Measurements from ENCODE around the gene SIX1. TPM values are rescaled to one million over a fixed set of nuclear protein-coding genes. Genes with fewer than 3 reads are reported as not detected.

The SIX1 gene
- total RNA-seq, 1 experiment from 2014 or later: 2.5 TPM

DNA sequence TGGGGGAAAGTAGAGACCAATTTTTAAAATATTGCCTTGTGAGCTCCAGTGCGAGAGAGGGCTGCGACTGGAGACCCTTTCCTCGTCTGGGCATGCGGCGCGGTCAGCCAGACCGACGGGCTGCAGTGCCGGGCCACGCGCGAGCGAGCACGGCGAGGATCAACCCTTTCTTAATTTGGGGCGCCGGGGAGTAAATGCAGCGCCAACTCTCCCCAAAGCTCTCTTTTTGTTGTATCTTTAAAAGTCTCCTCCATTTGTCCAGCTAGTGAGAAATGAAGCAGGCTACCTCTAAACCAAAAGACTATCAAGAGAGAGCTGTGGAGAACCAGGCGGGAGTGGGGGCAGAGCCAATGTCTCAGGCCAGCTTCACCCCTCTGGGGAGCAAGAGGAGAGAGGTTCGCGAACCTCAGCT, 1.4 kb downstream of the SIX1 start:
- no peaks in the 10 kb centered on the region for H3K36me3 ChIP-seq (ENCODE audit: control insufficient read depth in 1 of 2, insufficient read depth in 2 of 2, low read length in 2 of 2)
- no peak overlapping the region for H2AFZ ChIP-seq (ENCODE audit: low read depth, low read length, poor library complexity, severe bottlenecking)
- ATAC-seq: no peak
- H3K27ac ChIP-seq (ENCODE audit: low read depth, low read length): no peak overlapping the region; the same call in 1 of the 2 replicates
- no peak for TF ChIP-seq YY1 (IDR thresholded peaks at IDR 0.05; ENCODE audit: extremely low read depth, insufficient replicate concordance, low read depth, low read length)
- TF ChIP-seq, protein P1, sequence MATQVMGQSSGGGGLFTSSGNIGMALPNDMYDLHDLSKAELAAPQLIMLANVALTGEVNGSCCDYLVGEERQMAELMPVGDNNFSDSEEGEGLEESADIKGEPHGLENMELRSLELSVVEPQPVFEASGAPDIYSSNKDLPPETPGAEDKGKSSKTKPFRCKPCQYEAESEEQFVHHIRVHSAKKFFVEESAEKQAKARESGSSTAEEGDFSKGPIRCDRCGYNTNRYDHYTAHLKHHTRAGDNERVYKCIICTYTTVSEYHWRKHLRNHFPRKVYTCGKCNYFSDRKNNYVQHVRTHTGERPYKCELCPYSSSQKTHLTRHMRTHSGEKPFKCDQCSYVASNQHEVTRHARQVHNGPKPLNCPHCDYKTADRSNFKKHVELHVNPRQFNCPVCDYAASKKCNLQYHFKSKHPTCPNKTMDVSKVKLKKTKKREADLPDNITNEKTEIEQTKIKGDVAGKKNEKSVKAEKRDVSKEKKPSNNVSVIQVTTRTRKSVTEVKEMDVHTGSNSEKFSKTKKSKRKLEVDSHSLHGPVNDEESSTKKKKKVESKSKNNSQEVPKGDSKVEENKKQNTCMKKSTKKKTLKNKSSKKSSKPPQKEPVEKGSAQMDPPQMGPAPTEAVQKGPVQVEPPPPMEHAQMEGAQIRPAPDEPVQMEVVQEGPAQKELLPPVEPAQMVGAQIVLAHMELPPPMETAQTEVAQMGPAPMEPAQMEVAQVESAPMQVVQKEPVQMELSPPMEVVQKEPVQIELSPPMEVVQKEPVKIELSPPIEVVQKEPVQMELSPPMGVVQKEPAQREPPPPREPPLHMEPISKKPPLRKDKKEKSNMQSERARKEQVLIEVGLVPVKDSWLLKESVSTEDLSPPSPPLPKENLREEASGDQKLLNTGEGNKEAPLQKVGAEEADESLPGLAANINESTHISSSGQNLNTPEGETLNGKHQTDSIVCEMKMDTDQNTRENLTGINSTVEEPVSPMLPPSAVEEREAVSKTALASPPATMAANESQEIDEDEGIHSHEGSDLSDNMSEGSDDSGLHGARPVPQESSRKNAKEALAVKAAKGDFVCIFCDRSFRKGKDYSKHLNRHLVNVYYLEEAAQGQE (IDR thresholded peaks at IDR 0.05; ENCODE audit: low read depth): no peak
- TF ChIP-seq POLR2A (IDR thresholded peaks at IDR 0.05; ENCODE audit: borderline replicate concordance, extremely low read depth, insufficient read depth, insufficient read length): no peak
- TF ChIP-seq, protein P2, sequence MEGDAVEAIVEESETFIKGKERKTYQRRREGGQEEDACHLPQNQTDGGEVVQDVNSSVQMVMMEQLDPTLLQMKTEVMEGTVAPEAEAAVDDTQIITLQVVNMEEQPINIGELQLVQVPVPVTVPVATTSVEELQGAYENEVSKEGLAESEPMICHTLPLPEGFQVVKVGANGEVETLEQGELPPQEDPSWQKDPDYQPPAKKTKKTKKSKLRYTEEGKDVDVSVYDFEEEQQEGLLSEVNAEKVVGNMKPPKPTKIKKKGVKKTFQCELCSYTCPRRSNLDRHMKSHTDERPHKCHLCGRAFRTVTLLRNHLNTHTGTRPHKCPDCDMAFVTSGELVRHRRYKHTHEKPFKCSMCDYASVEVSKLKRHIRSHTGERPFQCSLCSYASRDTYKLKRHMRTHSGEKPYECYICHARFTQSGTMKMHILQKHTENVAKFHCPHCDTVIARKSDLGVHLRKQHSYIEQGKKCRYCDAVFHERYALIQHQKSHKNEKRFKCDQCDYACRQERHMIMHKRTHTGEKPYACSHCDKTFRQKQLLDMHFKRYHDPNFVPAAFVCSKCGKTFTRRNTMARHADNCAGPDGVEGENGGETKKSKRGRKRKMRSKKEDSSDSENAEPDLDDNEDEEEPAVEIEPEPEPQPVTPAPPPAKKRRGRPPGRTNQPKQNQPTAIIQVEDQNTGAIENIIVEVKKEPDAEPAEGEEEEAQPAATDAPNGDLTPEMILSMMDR (IDR thresholded peaks at IDR 0.05 in 2 of 3, conservative IDR thresholded peaks at IDR 0.05 in 1 of 3; ENCODE audit: borderline replicate concordance in 1 of 3, insufficient read depth in 1 of 3, low read depth in 2 of 3, low read length in 2 of 3): no peak
- TF ChIP-seq ZNF274 (IDR thresholded peaks at IDR 0.05; ENCODE audit: low read depth, low read length): no peak
- H3K27me3 ChIP-seq (ENCODE audit: insufficient read depth, low read length): peaks cover 11% of the 10 kb centered on the region; the same call in 1 of the 2 replicates
- no peaks in the 10 kb centered on the region for H3K9me3 ChIP-seq (ENCODE audit: control insufficient read depth in 1 of 2, insufficient read depth in 1 of 2, low read depth in 1 of 2, low read length in 2 of 2)
- intact Hi-C loops (cut with micrococcal nuclease): loop anchor here (5.0 kb wide), 1 partner anchor 74 kb away; the partner anchor contains the start of gene SIX4
- H3K4me3 ChIP-seq (replicated peaks in 1 of 2; ENCODE audit: low read depth in 1 of 2, low read length in 2 of 2): peak overlapping the region; percentile 50 to 70
- CTCF ChIA-PET: no interaction called here
- RAD21 ChIA-PET (ENCODE audit: low non-redundant PET in 1 of 2, low total read pairs in 2 of 2, uncharacterized antibody in 2 of 2, unreplicated experiment in 2 of 2): no interaction called here
- TSS peak; percentile 43 for BruUV-seq (replicated peaks)
- DNase-seq (ENCODE audit: low read depth, low spot score): no peak
- no peaks in the 10 kb centered on the region for H3K9me2 ChIP-seq (ENCODE audit: insufficient read depth)
- peaks cover 3 to 22% of the 10 kb centered on the region in 2 experiments; a peak in 2 of 4 replicates for H3K4me1 ChIP-seq (ENCODE audit: control insufficient read depth in 1 of 2, insufficient read depth in 2 of 2, low read length in 2 of 2)
- POLR2A ChIA-PET: no interaction called here
- H3K9ac ChIP-seq (ENCODE audit: low read length): peak overlapping the region; percentile 59; the same call in 1 of the 2 replicates
- H3K4me2 ChIP-seq (ENCODE audit: low read length): peak overlapping the region; percentile 80
- H3K79me2 ChIP-seq (ENCODE audit: insufficient read depth, low read length): peaks cover 7% of the 10 kb centered on the region; the same call in 1 of the 2 replicates
- no peaks in the 10 kb centered on the region for H4K20me1 ChIP-seq (ENCODE audit: insufficient read depth)
